ENCODE data around the gene PRKCE. TPM values are rescaled to one million over a fixed set of nuclear protein-coding genes. Genes with fewer than 3 reads are reported as not detected.

PRKCE gene
- total RNA-seq, 3 donors from 2014 or later (not counting 1 experiment from before 2014, with no cell fraction given) = 35.2 to 42.1 (median 38.6) TPM

DNA sequence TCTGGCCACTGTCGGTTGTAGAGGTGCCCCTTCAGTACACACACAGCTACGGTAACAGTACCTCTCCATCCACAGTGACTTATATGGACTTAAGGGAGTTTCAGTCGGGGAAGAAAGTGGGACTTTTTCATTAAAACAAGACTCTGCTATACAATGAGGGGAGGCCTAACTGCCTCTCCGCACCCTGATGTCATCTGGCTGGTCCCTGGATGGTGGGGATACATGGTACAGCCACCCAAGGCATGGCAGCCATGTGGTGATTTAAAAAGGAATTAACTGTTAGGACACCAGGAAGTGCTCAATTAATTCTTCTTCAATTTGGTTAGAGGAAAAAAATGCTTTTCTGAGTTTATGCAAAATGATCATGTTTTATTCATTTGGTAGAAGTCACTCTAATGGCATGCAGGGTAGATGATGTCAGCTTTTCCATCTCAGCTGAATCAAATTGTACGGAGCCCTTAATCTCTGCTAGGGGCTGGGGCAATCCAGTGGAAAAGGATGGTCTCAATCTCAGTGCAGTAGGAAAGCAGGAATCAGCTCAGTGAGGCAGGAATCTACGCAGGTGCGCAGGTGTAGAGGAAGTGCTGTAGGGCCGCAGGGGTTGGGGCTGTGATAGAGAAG lies 243.9 kb downstream of the PRKCE start:
- Histone ChIP-seq H3K27ac (ENCODE audit: low read length) (no peak overlapping the region), H3K27me3 (ENCODE audit: control insufficient read depth, insufficient read depth, low read length) (no peaks in the 10 kb centered on the region), H3K4me3 (ENCODE audit: low read length) (no peak overlapping the region), H3K9me3 (ENCODE audit: control insufficient read depth, insufficient read depth, low read length) (no peaks in the 10 kb centered on the region), H3K4me1 (ENCODE audit: control insufficient read depth, insufficient read depth, low read length) (peaks cover 30% of the 10 kb centered on the region), H3K36me3 (ENCODE audit: control insufficient read depth, insufficient read depth, low read length) (no peaks in the 10 kb centered on the region)
- DNase-seq = no peak
- H3K27ac Mint-ChIP-seq = no peak overlapping the region
- H3K27me3 Mint-ChIP-seq (ENCODE audit: low read depth in 2 of 2) = peaks cover 8 to 11% of the 10 kb centered on the region in 2 donors
- WGBS (ENCODE audit: insufficient coverage) = 91% methylated on average over 6 of the region's 8 CpGs
- H3K4me3 Mint-ChIP-seq = no peak overlapping the region
- no peaks in the 10 kb centered on the region for H3K9me3 Mint-ChIP-seq
- H3K4me1 Mint-ChIP-seq = peaks cover 24 to 28% of the 10 kb centered on the region in 2 donors
- TF ChIP-seq, protein P1, sequence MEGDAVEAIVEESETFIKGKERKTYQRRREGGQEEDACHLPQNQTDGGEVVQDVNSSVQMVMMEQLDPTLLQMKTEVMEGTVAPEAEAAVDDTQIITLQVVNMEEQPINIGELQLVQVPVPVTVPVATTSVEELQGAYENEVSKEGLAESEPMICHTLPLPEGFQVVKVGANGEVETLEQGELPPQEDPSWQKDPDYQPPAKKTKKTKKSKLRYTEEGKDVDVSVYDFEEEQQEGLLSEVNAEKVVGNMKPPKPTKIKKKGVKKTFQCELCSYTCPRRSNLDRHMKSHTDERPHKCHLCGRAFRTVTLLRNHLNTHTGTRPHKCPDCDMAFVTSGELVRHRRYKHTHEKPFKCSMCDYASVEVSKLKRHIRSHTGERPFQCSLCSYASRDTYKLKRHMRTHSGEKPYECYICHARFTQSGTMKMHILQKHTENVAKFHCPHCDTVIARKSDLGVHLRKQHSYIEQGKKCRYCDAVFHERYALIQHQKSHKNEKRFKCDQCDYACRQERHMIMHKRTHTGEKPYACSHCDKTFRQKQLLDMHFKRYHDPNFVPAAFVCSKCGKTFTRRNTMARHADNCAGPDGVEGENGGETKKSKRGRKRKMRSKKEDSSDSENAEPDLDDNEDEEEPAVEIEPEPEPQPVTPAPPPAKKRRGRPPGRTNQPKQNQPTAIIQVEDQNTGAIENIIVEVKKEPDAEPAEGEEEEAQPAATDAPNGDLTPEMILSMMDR (IDR thresholded peaks at IDR 0.05) = no peak
- no peaks in the 10 kb centered on the region for H3K36me3 Mint-ChIP-seq
- intact Hi-C loops (cut with micrococcal nuclease) = no loop called here
- no peak for ATAC-seq

DNA sequence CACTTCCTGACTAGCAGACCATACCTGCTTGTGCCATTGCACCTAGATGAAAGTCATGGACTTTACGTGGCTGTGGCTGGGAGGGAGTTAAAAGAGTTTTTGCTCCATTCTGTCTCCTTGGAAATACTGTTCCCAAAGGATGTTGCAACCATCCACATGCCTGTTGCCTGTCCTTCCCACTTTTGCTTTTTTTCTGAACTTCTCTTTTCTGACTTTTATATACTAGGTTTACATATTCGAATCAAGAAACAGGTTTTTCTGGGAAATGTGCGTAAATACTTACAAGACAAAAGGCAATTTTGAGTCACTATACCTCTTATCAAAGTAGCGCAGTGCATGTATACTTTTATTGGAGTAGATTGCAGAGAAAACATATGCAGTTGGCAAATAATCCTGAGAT lies 244.8 kb downstream of the PRKCE start:
- whole genome bisulfite sequencing (ENCODE audit: insufficient coverage) = 93% methylated on average over 3 of the region's 4 CpGs
- Histone ChIP-seq H3K36me3 (ENCODE audit: control insufficient read depth, insufficient read depth, low read length) (no peaks in the 10 kb centered on the region), H3K4me1 (ENCODE audit: control insufficient read depth, insufficient read depth, low read length) (peaks cover 21% of the 10 kb centered on the region), H3K27ac (ENCODE audit: low read length) (no peak overlapping the region), H3K4me3 (ENCODE audit: low read length) (no peak overlapping the region), H3K9me3 (ENCODE audit: control insufficient read depth, insufficient read depth, low read length) (no peaks in the 10 kb centered on the region), H3K27me3 (ENCODE audit: control insufficient read depth, insufficient read depth, low read length) (no peaks in the 10 kb centered on the region)
- H3K27me3 Mint-ChIP-seq (ENCODE audit: low read depth in 2 of 2) = peaks cover 8 to 11% of the 10 kb centered on the region in 2 donors
- TF ChIP-seq, protein P1 (IDR thresholded peaks at IDR 0.05) = no peak
- peaks cover 16 to 20% of the 10 kb centered on the region in 2 donors for H3K4me1 Mint-ChIP-seq
- ATAC-seq (no peak), DNase-seq (no peak)
- H3K27ac Mint-ChIP-seq = no peak overlapping the region
- H3K4me3 Mint-ChIP-seq = no peak overlapping the region
- intact Hi-C loops (cut with micrococcal nuclease) = no loop called here
- H3K36me3 Mint-ChIP-seq = no peaks in the 10 kb centered on the region
- H3K9me3 Mint-ChIP-seq = no peaks in the 10 kb centered on the region

DNA sequence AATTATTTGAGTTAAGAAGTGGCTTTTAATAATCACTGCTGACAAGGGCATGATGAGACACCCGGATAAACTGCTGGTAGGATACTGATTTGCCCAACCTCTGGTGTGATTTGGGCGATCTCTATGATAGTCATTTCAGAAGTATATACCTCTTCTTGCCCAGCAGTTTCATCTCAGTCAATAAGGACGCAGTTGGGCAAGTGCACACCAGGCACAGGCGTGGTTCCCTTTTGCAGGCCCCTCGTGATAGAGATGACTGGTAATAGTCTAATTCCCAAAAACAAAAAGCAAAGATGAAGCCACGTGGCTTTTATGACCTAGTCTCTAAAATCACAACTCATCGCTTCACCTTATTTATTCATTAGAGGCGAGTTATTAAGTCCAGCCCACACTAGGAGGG lies 246.4 kb downstream of the PRKCE start:
- Histone ChIP-seq H3K9me3 (ENCODE audit: control insufficient read depth, insufficient read depth, low read length) (no peaks in the 10 kb centered on the region), H3K4me1 (ENCODE audit: control insufficient read depth, insufficient read depth, low read length) (peaks cover 6% of the 10 kb centered on the region), H3K27ac (ENCODE audit: low read length) (no peak overlapping the region), H3K36me3 (ENCODE audit: control insufficient read depth, insufficient read depth, low read length) (no peaks in the 10 kb centered on the region), H3K27me3 (ENCODE audit: control insufficient read depth, insufficient read depth, low read length) (no peaks in the 10 kb centered on the region), H3K4me3 (ENCODE audit: low read length) (no peak overlapping the region)
- no peak overlapping the region for H3K4me3 Mint-ChIP-seq
- 81% methylated on average over 7 of the region's 8 CpGs for WGBS (ENCODE audit: insufficient coverage)
- TF ChIP-seq, protein P1 (IDR thresholded peaks at IDR 0.05) = no peak
- no peaks in the 10 kb centered on the region for H3K36me3 Mint-ChIP-seq
- ATAC-seq = no peak
- DNase-seq = no peak
- intact Hi-C loops (cut with micrococcal nuclease) = no loop called here
- H3K27ac Mint-ChIP-seq = no peak overlapping the region
- H3K9me3 Mint-ChIP-seq = no peaks in the 10 kb centered on the region
- peaks cover 7 to 8% of the 10 kb centered on the region in 2 donors for H3K4me1 Mint-ChIP-seq
- no peaks in the 10 kb centered on the region for H3K27me3 Mint-ChIP-seq (ENCODE audit: low read depth in 2 of 2)

DNA sequence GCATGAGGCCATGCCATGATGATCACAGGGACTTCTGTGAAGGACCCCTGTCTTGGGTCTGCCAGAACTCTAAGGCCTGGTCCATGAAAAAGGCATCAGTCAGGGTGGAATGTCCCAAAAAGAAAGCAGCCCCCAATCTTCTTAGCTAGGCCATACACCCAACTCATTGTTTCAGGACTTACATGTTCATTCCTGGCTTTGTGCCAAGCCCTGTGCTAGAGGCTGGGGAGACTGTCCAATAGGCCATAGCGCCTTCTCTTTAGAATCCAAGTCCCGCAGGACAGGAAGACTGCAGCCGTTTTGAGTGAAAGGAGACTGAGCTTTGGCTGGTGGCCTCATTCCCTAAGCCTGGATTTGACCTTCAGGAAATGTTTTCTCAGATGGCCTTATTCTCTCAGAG lies 247.3 kb downstream of the PRKCE start:
- Histone ChIP-seq H3K27ac (ENCODE audit: low read length) (no peak overlapping the region), H3K4me3 (ENCODE audit: low read length) (no peak overlapping the region), H3K9me3 (ENCODE audit: control insufficient read depth, insufficient read depth, low read length) (no peaks in the 10 kb centered on the region), H3K36me3 (ENCODE audit: control insufficient read depth, insufficient read depth, low read length) (no peaks in the 10 kb centered on the region), H3K27me3 (ENCODE audit: control insufficient read depth, insufficient read depth, low read length) (no peaks in the 10 kb centered on the region), H3K4me1 (ENCODE audit: control insufficient read depth, insufficient read depth, low read length) (no peaks in the 10 kb centered on the region)
- peaks cover 7 to 8% of the 10 kb centered on the region in 2 donors for H3K4me1 Mint-ChIP-seq
- H3K36me3 Mint-ChIP-seq = no peaks in the 10 kb centered on the region
- intact Hi-C loops (cut with micrococcal nuclease) = no loop called here
- H3K9me3 Mint-ChIP-seq = no peaks in the 10 kb centered on the region
- no peak overlapping the region for H3K4me3 Mint-ChIP-seq
- ATAC-seq (no peak), DNase-seq (peak in 1 of 2 donors; percentile 12)
- H3K27ac Mint-ChIP-seq = no peak overlapping the region
- WGBS (ENCODE audit: insufficient coverage) = 100% methylated on average over 3 of the region's 3 CpGs
- H3K27me3 Mint-ChIP-seq (ENCODE audit: low read depth in 2 of 2) = no peaks in the 10 kb centered on the region
- TF ChIP-seq, protein P1 (IDR thresholded peaks at IDR 0.05) = no peak
